ENCODE results near the gene KIAA0040.

The KIAA0040 gene

DNA sequence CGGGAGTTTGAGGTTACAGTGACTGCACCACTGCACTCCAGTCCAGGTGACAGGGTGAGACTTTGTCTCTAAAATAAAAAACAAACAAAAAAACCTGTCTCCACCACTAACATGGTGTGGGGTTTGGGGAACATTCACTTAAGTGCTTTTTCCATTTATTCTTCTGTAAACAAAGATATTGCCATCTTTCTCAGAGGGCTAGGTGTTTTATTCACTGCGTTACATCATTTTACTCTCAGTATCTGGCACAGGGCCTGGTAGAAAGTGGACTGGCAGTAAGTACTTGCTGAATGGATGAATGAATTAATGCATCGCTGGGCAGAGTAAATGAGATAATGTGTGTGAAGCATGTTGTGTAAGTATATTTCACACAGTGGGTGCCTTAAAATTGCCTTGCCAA is 20.1 kb downstream of the KIAA0040 start:
- in situ Hi-C loops (cut with MboI; ENCODE audit: low sequenced_read_pairs) = no loop called here

GRCh38 chr1:175171036-175171913 is 21.3 kb downstream of the KIAA0040 start:
- in situ Hi-C loops (cut with MboI; ENCODE audit: low sequenced_read_pairs) = no loop called here

DNA sequence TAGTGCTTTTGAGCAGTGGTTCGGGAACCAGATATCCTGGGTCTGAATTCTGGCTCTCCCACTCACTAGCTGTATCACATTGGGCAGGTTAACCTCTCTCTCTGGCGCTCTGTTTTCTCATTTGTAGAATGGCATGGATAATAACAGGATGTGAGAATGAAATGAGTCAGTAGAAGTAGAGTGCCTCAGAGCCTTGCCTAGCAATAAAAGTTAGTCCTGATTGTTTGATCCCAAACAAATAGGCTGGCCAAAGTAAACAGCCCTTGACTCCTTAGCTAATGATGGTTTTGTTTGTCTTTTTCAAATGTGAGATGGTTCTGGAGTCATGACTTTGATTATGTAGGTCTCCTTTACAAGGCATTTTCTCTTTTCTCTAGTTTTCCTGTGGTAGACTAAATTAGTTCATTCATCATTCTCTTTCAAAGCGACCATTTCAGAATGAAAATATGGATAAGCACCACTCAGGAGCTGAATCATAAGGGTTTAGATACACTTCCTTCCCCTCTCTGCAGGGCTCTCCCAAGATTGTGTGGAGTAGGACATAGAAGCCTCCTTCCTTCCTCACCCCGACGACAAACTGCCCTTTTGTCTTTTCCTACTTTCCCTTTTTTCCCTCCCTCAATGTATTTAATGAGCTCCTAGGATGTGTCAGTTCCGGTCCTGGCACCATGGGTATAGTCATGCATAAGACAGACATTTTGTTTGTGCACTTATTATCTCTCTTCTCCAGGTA is 23.1 kb downstream of the KIAA0040 start:
- in situ Hi-C loops (cut with MboI; ENCODE audit: low sequenced_read_pairs) = no loop called here

DNA sequence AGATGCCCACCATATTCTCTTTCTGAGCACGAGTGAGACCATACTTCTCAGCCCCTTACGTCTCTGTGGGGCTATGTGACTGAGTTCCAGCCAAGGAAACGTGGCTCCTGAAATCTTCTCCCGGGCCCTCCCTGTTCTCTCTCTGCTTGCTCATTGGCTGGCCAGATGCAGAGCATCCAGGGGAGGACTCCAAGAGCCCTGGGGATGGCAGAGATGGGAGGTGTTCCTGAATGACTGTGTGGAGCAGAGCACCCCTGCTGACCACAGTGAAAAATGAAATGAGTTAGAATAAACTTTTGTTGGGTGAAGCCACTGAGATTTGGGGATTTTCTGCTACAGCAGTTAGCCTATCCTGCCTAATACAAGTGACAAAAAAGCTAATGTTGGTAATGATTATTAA is 23.8 kb downstream of the KIAA0040 start:
- in situ Hi-C loops (cut with MboI; ENCODE audit: low sequenced_read_pairs) = no loop called here

DNA sequence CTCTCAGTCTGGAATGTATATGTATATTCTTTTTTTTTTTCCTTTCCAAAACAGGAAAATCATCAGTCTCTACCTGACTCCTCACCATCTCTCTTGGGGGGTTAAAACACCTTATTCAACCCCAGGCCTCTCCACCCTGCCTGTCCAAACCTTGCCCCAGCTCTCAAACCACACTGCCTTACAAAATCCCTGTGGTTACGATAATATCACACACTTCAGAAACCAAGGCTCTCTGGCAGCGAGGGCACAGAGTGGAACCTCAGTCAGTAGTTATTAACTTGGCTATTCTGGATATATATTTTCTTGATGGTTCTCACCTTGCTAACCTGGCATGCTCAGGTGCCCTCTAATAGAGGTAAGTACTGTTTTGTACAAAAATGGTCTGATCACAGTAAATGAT is 24.7 kb downstream of the KIAA0040 start:
- in situ Hi-C loops (cut with MboI; ENCODE audit: low sequenced_read_pairs) = no loop called here

DNA sequence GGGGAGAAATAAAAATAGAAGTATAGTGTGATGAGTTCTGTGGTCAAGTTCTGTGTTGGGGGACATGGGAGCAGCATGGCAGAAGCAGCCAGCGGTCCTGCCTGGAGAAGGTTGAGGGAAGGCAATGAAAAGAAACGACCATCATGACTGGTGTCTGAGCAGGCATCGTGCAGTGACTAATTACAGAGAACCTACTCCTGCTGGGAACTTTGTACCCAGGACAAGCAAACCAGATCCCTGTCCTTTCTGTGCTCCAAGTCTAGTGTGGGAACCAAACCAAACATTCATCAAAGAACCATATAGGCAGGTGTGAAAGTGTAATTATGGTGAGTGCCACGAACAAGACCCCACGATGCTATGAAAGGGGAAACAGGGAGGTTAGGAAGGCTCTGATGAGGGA is 25.8 kb downstream of the KIAA0040 start:
- in situ Hi-C loops (cut with MboI; ENCODE audit: low sequenced_read_pairs) = no loop called here

GRCh38 chr1:175164751-175165150 is 27.8 kb downstream of the KIAA0040 start:
- in situ Hi-C loops (cut with MboI; ENCODE audit: low sequenced_read_pairs) = no loop called here

GRCh38 chr1:175163702-175164101 is 28.9 kb downstream of the KIAA0040 start:
- in situ Hi-C loops (cut with MboI; ENCODE audit: low sequenced_read_pairs) = no loop called here

DNA sequence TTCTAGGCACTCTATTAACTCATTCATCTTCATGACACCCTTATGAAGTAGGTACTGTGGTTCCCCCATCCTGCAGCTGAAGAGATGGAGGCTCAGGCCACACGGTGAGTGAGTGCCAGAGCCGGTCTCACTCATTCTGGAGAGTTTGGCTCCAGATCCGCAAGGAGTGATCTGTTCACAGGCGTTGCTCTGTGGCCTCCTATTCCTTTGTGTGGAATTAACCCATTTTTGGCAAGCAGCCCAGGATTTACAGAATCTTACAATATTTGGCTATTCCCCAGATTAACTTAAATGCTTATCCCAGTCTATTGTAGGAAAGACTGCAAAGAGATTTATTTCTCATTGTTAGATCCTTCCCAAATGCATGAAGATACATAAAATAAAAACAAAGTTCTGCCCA is 29.6 kb downstream of the KIAA0040 start:
- in situ Hi-C loops (cut with MboI; ENCODE audit: low sequenced_read_pairs) = no loop called here

DNA sequence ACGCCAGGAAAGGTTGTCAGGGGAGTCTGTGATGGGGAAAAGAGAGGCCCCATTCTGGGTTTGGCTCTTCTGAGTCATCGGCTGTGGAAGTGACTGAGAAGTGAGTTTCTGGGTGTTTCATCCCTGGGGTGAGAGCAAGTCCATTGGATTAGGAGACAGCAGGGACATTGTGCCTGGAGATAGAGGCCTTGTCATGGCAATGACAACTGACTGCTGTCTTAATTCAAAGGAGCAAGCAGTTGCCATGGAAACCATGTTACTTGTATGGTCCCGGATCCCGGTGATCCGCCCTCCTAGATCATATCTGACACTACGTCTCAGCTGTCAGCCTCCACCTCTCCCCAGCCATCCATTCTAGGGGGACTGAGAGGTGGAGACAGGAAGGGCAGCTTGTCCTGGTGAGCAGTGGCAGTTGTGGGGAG is 34.4 kb downstream of the KIAA0040 start:
- in situ Hi-C loops (cut with MboI; ENCODE audit: low sequenced_read_pairs) = no loop called here

- in situ Hi-C loops (cut with MboI; ENCODE audit: low sequenced_read_pairs) = no loop called here
Observed at GRCh38 chr1:175157200-175157599, 35.4 kb downstream of the KIAA0040 start.

DNA sequence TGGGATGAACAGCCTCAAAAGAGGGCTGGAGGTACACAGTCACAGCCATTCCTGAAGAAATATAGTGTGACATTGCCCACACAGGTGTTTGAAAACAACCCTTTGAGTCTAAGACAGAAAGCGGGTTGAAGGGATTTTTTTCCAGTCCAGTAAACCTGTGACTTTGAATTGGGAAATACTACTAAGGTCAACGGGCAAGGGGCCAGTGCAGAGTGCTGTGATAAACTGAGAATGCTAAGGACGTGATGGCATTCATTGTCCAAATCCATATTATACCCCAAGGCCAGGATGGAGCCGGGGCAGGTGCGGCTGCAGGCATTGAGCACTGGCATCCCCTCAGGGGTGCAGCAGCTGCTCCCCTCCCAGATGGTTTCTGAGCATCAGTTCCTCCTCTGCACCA is 36.6 kb downstream of the KIAA0040 start:
- in situ Hi-C loops (cut with MboI; ENCODE audit: low sequenced_read_pairs) = no loop called here

GRCh38 chr1:175155473-175155856 is 37.1 kb downstream of the KIAA0040 start:
- in situ Hi-C loops (cut with MboI; ENCODE audit: low sequenced_read_pairs) = no loop called here

DNA sequence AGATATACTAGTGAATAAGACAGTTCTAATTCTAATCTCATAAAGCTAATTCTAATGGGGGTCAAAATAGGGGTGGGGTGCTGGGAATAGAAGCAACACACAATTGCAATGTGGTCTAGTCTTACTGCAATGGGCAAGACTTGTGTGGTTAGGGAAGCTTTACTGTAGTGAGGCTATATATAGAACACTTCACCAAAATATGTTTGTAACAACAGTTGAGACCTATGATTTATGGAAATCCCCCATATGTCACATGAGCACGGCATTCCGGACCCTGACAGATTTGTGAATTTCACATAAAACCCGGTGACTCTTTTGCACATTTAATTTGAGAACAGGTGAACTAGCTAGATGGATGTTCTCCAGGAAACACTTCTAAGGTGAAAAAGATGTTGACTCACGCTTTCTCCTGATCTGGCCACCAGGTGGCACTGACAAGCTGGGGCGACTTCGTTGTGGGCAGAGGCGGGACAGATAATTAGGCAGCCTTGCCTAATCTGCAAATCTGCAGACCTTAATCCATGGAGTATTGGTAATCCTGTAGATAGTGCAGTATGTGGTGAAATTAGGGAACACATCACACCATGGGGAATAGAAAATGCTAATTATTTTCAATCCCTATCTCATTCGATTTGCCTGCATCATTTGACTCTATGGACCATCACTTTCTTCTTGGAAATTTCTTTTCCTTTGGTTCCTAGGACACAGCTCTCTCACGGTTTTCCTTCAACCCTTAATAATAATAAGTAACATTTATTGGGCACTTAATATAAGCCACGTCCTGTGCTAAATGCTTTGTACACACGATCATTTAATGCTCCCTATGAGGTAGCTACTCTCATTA is 37.7 kb downstream of the KIAA0040 start:
- in situ Hi-C loops (cut with MboI; ENCODE audit: low sequenced_read_pairs) = no loop called here

GRCh38 chr1:175152006-175152652 is 40.4 kb downstream of the KIAA0040 start:
- in situ Hi-C loops (cut with MboI; ENCODE audit: low sequenced_read_pairs) = no loop called here

DNA sequence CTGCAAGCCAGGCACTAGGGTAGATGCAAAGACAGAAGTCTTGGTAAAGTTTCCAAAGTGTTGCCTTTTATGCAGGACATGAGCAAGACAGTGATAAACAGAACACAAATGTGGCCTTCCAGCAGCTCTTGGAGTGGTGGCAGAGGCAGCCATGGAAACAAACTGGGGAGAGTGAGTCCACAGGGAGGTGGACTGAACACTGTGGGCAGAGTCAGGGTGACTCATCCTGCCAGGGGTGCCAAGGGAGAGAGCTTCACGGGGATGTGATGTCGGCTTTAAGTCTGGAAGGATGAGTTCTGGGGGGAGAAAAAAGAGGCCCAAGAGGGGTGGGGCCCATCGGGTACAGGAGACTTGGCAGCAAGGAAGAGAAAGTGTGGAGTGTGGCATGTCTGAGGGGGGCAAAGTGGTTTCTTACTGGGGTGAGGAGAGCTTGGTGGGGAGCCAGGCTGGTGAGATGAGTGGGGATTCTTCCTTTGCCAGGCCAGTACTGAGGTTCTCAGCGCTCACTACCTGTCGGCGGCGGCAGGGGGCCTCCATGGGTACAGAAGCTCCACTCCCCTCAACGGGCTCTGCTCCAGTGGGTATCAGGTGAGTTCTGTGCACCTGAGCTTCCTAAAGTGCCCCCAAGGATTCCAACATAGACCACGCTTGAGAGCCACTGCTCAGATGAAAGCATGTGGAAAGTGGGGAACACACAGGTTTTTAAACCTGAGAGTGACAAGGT is 41.8 kb downstream of the KIAA0040 start:
- in situ Hi-C loops (cut with MboI; ENCODE audit: low sequenced_read_pairs) = no loop called here

DNA sequence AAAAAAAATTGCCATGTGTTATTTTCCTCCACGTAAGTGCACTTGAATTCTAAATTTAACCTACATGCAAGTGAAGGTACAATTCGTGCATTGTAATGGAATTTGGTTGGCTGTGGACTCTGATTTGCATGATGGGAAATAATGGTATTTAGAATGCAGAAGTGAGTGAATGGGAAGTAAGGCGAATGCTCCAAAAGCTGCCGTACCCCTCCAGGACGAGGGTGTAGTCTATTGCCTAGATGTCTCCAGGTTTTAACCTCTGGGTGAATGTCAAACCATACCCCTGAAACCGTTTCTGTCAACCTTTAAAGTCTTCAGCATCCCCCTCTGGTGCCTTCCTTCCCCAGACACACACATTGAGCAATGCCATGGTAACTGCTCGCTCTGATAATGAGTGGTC is 44.5 kb downstream of the KIAA0040 start:
- in situ Hi-C loops (cut with MboI; ENCODE audit: low sequenced_read_pairs) = no loop called here

- in situ Hi-C loops (cut with MboI; ENCODE audit: low sequenced_read_pairs) = no loop called here
Observed at GRCh38 chr1:175147569-175147968, 45.0 kb downstream of the KIAA0040 start.

DNA sequence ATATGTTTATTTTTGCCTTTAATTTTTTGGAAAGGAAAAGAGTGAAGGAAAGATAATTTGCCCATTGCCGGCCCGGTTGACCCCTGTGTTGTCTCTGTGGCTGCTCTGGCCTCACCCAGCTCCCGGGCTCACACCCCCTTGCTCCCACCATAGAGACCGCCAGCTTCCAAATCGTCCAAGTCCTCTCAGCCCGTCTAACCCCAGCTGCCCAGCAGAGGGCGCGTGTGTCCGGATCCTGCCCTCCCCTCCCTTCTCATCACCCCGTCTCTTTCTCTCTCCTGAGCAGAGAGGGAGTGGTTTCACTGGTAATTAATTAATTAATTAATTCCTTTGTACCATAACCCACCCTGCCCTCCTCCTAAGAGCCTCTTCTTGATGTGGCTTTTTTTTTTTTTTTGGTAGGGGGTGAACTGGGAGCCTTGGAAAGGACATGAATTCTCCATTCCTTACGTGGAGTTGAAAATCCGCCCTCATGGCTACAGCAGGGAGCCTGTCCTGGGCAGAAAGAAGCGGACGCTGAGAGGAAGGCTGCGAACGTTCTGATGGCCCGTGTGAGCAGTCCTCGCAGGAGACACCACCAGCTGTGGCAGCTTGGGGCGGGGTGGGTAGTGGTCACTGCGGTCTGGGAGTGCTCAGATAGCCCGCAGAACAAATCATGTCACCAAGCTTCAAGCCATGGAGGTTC is 45.9 kb downstream of the KIAA0040 start:
- in situ Hi-C loops (cut with MboI; ENCODE audit: low sequenced_read_pairs) = no loop called here
